ENCODE data around the gene GP2.

The GP2 gene

GRCh38 chr16:20327444-20328041 lies at the start of gene GP2:
Gene GP2, minus strand, starts transcription at chr16:20327513. Its CDS starts 1,082 bp downstream, at chr16:20326431.
- no peak for DNase-seq

- no peak for DNase-seq
Measured at GRCh38 chr16:20372701-20373100, 45.4 kb upstream of the GP2 start.

- DNase-seq: no peak
Measured at GRCh38 chr16:20369452-20370054, 42.2 kb upstream of the GP2 start.

- DNase-seq: no peak
Measured at GRCh38 chr16:20364051-20364450, 36.7 kb upstream of the GP2 start.

- no peak for DNase-seq
Measured at GRCh38 chr16:20363191-20363590, 35.9 kb upstream of the GP2 start.

- no peak for DNase-seq
Measured at GRCh38 chr16:20359997-20360396, 32.7 kb upstream of the GP2 start.

GRCh38 chr16:20355114-20355782 lies 27.9 kb upstream of the GP2 start:
- DNase-seq: no peak

- no peak for DNase-seq
Measured at GRCh38 chr16:20353379-20353778, 26.1 kb upstream of the GP2 start.

GRCh38 chr16:20352615-20353014 lies 25.3 kb upstream of the GP2 start, which contains the start of gene UMOD:
Gene UMOD, minus strand, starts transcription at chr16:20352715. Its CDS starts 1,978 bp downstream, at chr16:20350737.
- no peak for DNase-seq

- DNase-seq: no peak
Measured at GRCh38 chr16:20349615-20350014, 22.3 kb upstream of the GP2 start.

GRCh38 chr16:20348365-20349185 lies 21.3 kb upstream of the GP2 start:
- DNase-seq: no peak

GRCh38 chr16:20347666-20348364 lies 20.5 kb upstream of the GP2 start:
- no peak for DNase-seq

GRCh38 chr16:20344611-20345010 lies 17.3 kb upstream of the GP2 start:
- DNase-seq: no peak

GRCh38 chr16:20339744-20340143 lies 12.4 kb upstream of the GP2 start:
- no peak for DNase-seq

- DNase-seq: no peak
Measured at GRCh38 chr16:20336955-20337354, 9.6 kb upstream of the GP2 start.

GRCh38 chr16:20334396-20334795 lies 7.1 kb upstream of the GP2 start:
- no peak for DNase-seq

GRCh38 chr16:20333120-20333519 lies 5.8 kb upstream of the GP2 start:
- no peak for DNase-seq

- DNase-seq: no peak
Measured at GRCh38 chr16:20332411-20332810, 5.1 kb upstream of the GP2 start.

GRCh38 chr16:20331635-20332034 lies 4.3 kb upstream of the GP2 start:
- DNase-seq: no peak

GRCh38 chr16:20329392-20330138 lies 2.3 kb upstream of the GP2 start:
- no peak for DNase-seq

- DNase-seq: no peak
Measured at GRCh38 chr16:20326321-20326720, 992 bp downstream of the GP2 start.

- no peak for DNase-seq
Measured at GRCh38 chr16:20325005-20325404, 2.3 kb downstream of the GP2 start.
